H1 (cell line): Measurements from ENCODE around the gene DHRS3. TPM values are rescaled to one million over a fixed set of nuclear protein-coding genes. Genes with fewer than 3 reads are reported as not detected.

Source experiments
- ATF2 ChIP-seq: IDR thresholded peaks from 2 replicates; pipeline ENCODE4 v1.6.1; 2012; ENCODE audit warnings: low read length, inconsistent platforms
- SP1 ChIP-seq: IDR thresholded peaks from 2 replicates; pipeline ENCODE4 v1.6.1; 2011; ENCODE audit warnings: low read depth, low read length
- polyA plus RNA-seq, 7 experiments: library from polyadenylated mRNA; depleted of rRNA in 3 of 7; stranded (reverse) in 5 of 7; unstranded in 2 of 7; fragments of >200 nt in 5 of 7; fragments of 200-250 nt in 2 of 7; gene quantifications; 1 replicate in 5 of 7; 2 replicates in 1 of 7; 4 replicates in 1 of 7; pipeline versions ENCODE4 v1.2.1 to v1.2.3, GENCODE V29; 2011 to 2013; ENCODE audit warnings: missing spikeins in 2 of 7, mixed read lengths in 2 of 7
- total RNA-seq: library from RNA; stranded (reverse); fragmentation: NEBNext Ultra II Directional; extraction: Animal tissue kit (Norgen Biotek cat#: 25700); gene quantifications from 2 replicates; pipeline ENCODE4 v1.2.1, GENCODE V29; 2021

The DHRS3 gene
- total and polyA plus RNA-seq, 2 of the 8 experiments (the other 6 are each of a cell fraction or from before 2014, with no cell fraction given), result 32.5 to 36.4 TPM

- TF ChIP-seq ATF2 (no peak), SP1 (no peak)
These were observed 69.6 kb downstream of the DHRS3 start (continued) for GRCh38 chr1:12548279-12548972.
